Measurements from ENCODE around the gene TMEM120A. TPM values are rescaled to one million over a fixed set of nuclear protein-coding genes. Genes with fewer than 3 reads are reported as not detected.
"Not testable (repeated sequence)": the region's sequence is repeated elsewhere in the genome, so short reads cannot be mapped to it uniquely, and the experiment has no call there.

Gene TMEM120A
- polyA plus RNA-seq, 3 donors: 65.5 to 79.9 (median 76.1) TPM

- WGBS (ENCODE audit: insufficient coverage): 95% methylated on average over 4 of the region's 5 CpGs
- Histone ChIP-seq H3K4me2 (replicated peaks; ENCODE audit: extremely low read depth, low read length, poor library complexity, severe bottlenecking) (no peak overlapping the region), H4K20me1 (ENCODE audit: insufficient read depth, low read length) (peaks cover 64% of the 10 kb centered on the region), H3K9ac (ENCODE audit: insufficient read depth, low read length, poor library complexity, severe bottlenecking) (no peak overlapping the region), H3K27me3 (ENCODE audit: control insufficient read depth in 2 of 2, insufficient read depth in 2 of 2, low read length in 2 of 2) (no peaks in the 10 kb centered on the region), H3K36me3 (replicated peaks in 1 of 2; ENCODE audit: control insufficient read depth in 1 of 2, insufficient read depth in 2 of 2, low read length in 2 of 2) (peaks cover 8 to 24% of the 10 kb centered on the region in 2 donors), H2AFZ (ENCODE audit: insufficient read depth, low read depth, low read length, poor library complexity, severe bottlenecking) (no peak overlapping the region), H3K9me3 (replicated peaks in 1 of 2; ENCODE audit: control insufficient read depth in 1 of 2, insufficient read depth in 1 of 2, low read length in 2 of 2) (no peaks in the 10 kb centered on the region), H3K4me3 (replicated peaks in 1 of 3; ENCODE audit: low read depth in 2 of 3, low read length in 3 of 3) (no peak overlapping the region), H3K79me2 (ENCODE audit: insufficient read depth, low read length) (peaks cover 14% of the 10 kb centered on the region), H3K4me1 (ENCODE audit: control insufficient read depth in 1 of 2, insufficient read depth in 2 of 2, low read length in 2 of 2) (no peaks in the 10 kb centered on the region), H3K27ac (ENCODE audit: low read depth in 1 of 2, low read length in 2 of 2) (no peak overlapping the region)
- no peak overlapping the region for H3K27ac Mint-ChIP-seq
- TF ChIP-seq CTCF (IDR thresholded peaks at IDR 0.05): no peak
- H3K36me3 Mint-ChIP-seq: peaks cover 13 to 23% of the 10 kb centered on the region in 2 donors
- peaks cover 0 to 7% (median 0%) of the 10 kb centered on the region in 3 donors for H3K27me3 Mint-ChIP-seq (ENCODE audit: low read depth in 3 of 3)
- DNase-seq: no peak
- intact Hi-C loops (cut with micrococcal nuclease): no loop called here
- H3K4me3 Mint-ChIP-seq: no peak overlapping the region
- H3K9me3 Mint-ChIP-seq: no peaks in the 10 kb centered on the region
- peaks cover 5% of the 10 kb centered on the region for H3K4me1 Mint-ChIP-seq
These were observed 42.9 kb upstream of the TMEM120A start for GRCh38 chr7:76037310-76037709.

GRCh38 chr7:76031964-76032363, 37.6 kb upstream of the TMEM120A start:
- Histone ChIP-seq H2AFZ (ENCODE audit: insufficient read depth, low read depth, low read length, poor library complexity, severe bottlenecking) (no peak overlapping the region), H3K4me1 (ENCODE audit: control insufficient read depth in 1 of 2, insufficient read depth in 2 of 2, low read length in 2 of 2) (no peaks in the 10 kb centered on the region), H3K4me2 (replicated peaks; ENCODE audit: extremely low read depth, low read length, poor library complexity, severe bottlenecking) (no peak overlapping the region), H3K79me2 (ENCODE audit: insufficient read depth, low read length) (no peaks in the 10 kb centered on the region), H3K9me3 (replicated peaks in 1 of 2; ENCODE audit: control insufficient read depth in 1 of 2, insufficient read depth in 1 of 2, low read length in 2 of 2) (no peaks in the 10 kb centered on the region), H4K20me1 (ENCODE audit: insufficient read depth, low read length) (peaks cover 27% of the 10 kb centered on the region), H3K36me3 (replicated peaks in 1 of 2; ENCODE audit: control insufficient read depth in 1 of 2, insufficient read depth in 2 of 2, low read length in 2 of 2) (peaks cover 5 to 26% of the 10 kb centered on the region in 2 donors), H3K9ac (ENCODE audit: insufficient read depth, low read length, poor library complexity, severe bottlenecking) (no peak overlapping the region), H3K27ac (ENCODE audit: low read depth in 1 of 2, low read length in 2 of 2) (no peak overlapping the region), H3K4me3 (replicated peaks in 1 of 3; ENCODE audit: low read depth in 2 of 3, low read length in 3 of 3) (no peak overlapping the region), H3K27me3 (ENCODE audit: control insufficient read depth in 2 of 2, insufficient read depth in 2 of 2, low read length in 2 of 2) (no peaks in the 10 kb centered on the region)
- Mint-ChIP-seq H3K9me3 (no peaks in the 10 kb centered on the region), H3K36me3 (peaks cover 21 to 28% of the 10 kb centered on the region in 2 donors), H3K27ac (no peak overlapping the region), H3K4me1 (peaks cover 5% of the 10 kb centered on the region), H3K4me3 (no peak overlapping the region), H3K27me3 (ENCODE audit: low read depth in 3 of 3) (peaks cover 0 to 9% (median 0%) of the 10 kb centered on the region in 3 donors)
- DNase-seq: no peak
- no CpG with 5 or more reads among the region's 1 CpG for WGBS (ENCODE audit: insufficient coverage)
- intact Hi-C loops (cut with micrococcal nuclease): no loop called here
- TF ChIP-seq CTCF (IDR thresholded peaks at IDR 0.05): no peak

- intact Hi-C loops (cut with micrococcal nuclease): loop anchor here (10.0 kb wide), 1 partner anchor 255 kb away; the partner anchor contains the start of gene CCL26 (in 2 of the 2)
- WGBS (ENCODE audit: insufficient coverage): 100% methylated on average over 4 of the region's 7 CpGs
- DNase-seq: not testable (repeated sequence)
These were observed 35.3 kb upstream of the TMEM120A start for GRCh38 chr7:76029682-76030081.

More at GRCh38 chr7:76029682-76030081, 35.3 kb upstream of the TMEM120A start:
- not testable (repeated sequence) for H3K4me1 ChIP-seq (ENCODE audit: control insufficient read depth in 1 of 2, insufficient read depth in 2 of 2, low read length in 2 of 2); H3K27ac ChIP-seq (ENCODE audit: low read depth in 1 of 2, low read length in 2 of 2); H3K9me3 Mint-ChIP-seq; H3K27me3 Mint-ChIP-seq (ENCODE audit: low read depth in 3 of 3); H3K27me3 ChIP-seq (ENCODE audit: control insufficient read depth in 2 of 2, insufficient read depth in 2 of 2, low read length in 2 of 2); H3K4me2 ChIP-seq (replicated peaks; ENCODE audit: extremely low read depth, low read length, poor library complexity, severe bottlenecking); H3K4me3 Mint-ChIP-seq; H3K4me3 ChIP-seq (replicated peaks in 1 of 3; ENCODE audit: low read depth in 2 of 3, low read length in 3 of 3); H3K9ac ChIP-seq (ENCODE audit: insufficient read depth, low read length, poor library complexity, severe bottlenecking); H3K27ac Mint-ChIP-seq; H3K9me3 ChIP-seq (replicated peaks in 1 of 2; ENCODE audit: control insufficient read depth in 1 of 2, insufficient read depth in 1 of 2, low read length in 2 of 2); H3K79me2 ChIP-seq (ENCODE audit: insufficient read depth, low read length); H3K4me1 Mint-ChIP-seq; H2AFZ ChIP-seq (ENCODE audit: insufficient read depth, low read depth, low read length, poor library complexity, severe bottlenecking)
- peaks cover 31 to 47% of the 10 kb centered on the region in 2 donors for H3K36me3 Mint-ChIP-seq
- H3K36me3 ChIP-seq (replicated peaks in 1 of 2; ENCODE audit: control insufficient read depth in 1 of 2, insufficient read depth in 2 of 2, low read length in 2 of 2): peaks cover 5 to 34% of the 10 kb centered on the region in 2 donors
- peaks cover 13% of the 10 kb centered on the region for H4K20me1 ChIP-seq (ENCODE audit: insufficient read depth, low read length)

Data from CD14-positive monocyte (primary cell).